Lung (tissue), 12 donors: Measurements from ENCODE around the gene IFT52. TPM values are rescaled to one million over a fixed set of nuclear protein-coding genes. Genes with fewer than 3 reads are reported as not detected.

Experiments
- ATAC-seq: fragments of 200-7000 bp; cut with Tn5 transposase; one replicate; pipeline ENCODE4 v1.9.1; 2020; ENCODE audit warnings: moderate number of reproducible peaks; ENCODE audit not compliant: insufficient read depth, low FRiP score
- DNase-seq, 3 donors: peaks; one replicate each; pipeline ENCODE4 v3.0.0-alpha.2; 2013 to 2017
- H3K27ac ChIP-seq, 2 donors: one replicate each; pipeline ENCODE4 v1.5.1; 2013; ENCODE audit warnings: mild to moderate bottlenecking in 2 of 2, moderate library complexity in 2 of 2, control low read depth in 1 of 2, inconsistent platforms in 1 of 2, low read depth in 1 of 2, low read length in 1 of 2
- H3K27me3 ChIP-seq, 3 donors: one replicate each; pipeline ENCODE4 v1.5.1; 2013; ENCODE audit warnings: low read length in 2 of 3; ENCODE audit not compliant: control insufficient read depth in 3 of 3, insufficient read depth in 3 of 3
- H3K36me3 ChIP-seq, 4 donors: one replicate each; pipeline ENCODE4 v1.5.1; 2013; ENCODE audit warnings: low read length in 4 of 4, mild to moderate bottlenecking in 1 of 4, moderate library complexity in 1 of 4; ENCODE audit not compliant: control insufficient read depth in 4 of 4, insufficient read depth in 4 of 4
- H3K4me1 ChIP-seq, 5 donors: one replicate each; pipeline ENCODE4 v1.5.1; 2013; ENCODE audit warnings: low read length in 5 of 5, mild to moderate bottlenecking in 2 of 5, moderate library complexity in 1 of 5; ENCODE audit not compliant: control insufficient read depth in 5 of 5, insufficient read depth in 5 of 5
- H3K4me3 ChIP-seq: one replicate; pipeline ENCODE4 v1.5.1; 2013; ENCODE audit warnings: mild to moderate bottlenecking, control low read depth, moderate library complexity
- H3K9ac ChIP-seq, 2 donors: one replicate each; pipeline ENCODE4 v1.5.1; 2013; ENCODE audit warnings: low read length in 2 of 2, control low read depth in 1 of 2; ENCODE audit not compliant: insufficient read depth in 1 of 2
- H3K9me3 ChIP-seq, 4 donors: one replicate each; pipeline ENCODE4 v1.5.1; 2013; ENCODE audit warnings: low read length in 3 of 4, mild to moderate bottlenecking in 1 of 4, moderate library complexity in 1 of 4; ENCODE audit not compliant: control insufficient read depth in 4 of 4, insufficient read depth in 3 of 4
- CTCF ChIP-seq: IDR thresholded peaks from 2 replicates; pipeline ENCODE4 v1.5.1; 2012; ENCODE audit warnings: mild to moderate bottlenecking; ENCODE audit errors: control extremely low read depth, extremely low read depth
- WGBS, 2 donors: extraction: QIAGEN DNeasy Blood & Tissue Kit; methylation state at CpG; one replicate each; pipeline ENCODE4 v1.1.7; 2013; 5-methylcytosine and 5-hydroxymethylcytosine counted together
- polyA plus RNA-seq, 2 donors: library from polyadenylated mRNA; stranded (reverse); fragments of 200-250 nt; gene quantifications; one replicate each; pipeline ENCODE4 v1.2.1, GENCODE V29; 2013
- total RNA-seq, 2 donors: library from RNA; depleted of rRNA in 1 of 2; stranded (reverse); fragments of >200 nt in 1 of 2; gene quantifications; one replicate each; pipeline ENCODE4 v1.2.1, GENCODE V29; 2014 to 2021
- donor health status: control.
- donor health status: control.
- donor health status: Bipolar disorder and iron deficiency.
- donor health status: healthy.
- donor health status: DM: yes; HTN: yes; CAD: no.

IFT52 gene
- total and polyA plus RNA-seq, 4 donors = 16.0 to 49.0 (median 22.5) TPM

GRCh38 chr20:43550456-43550855, 40.3 kb upstream of the IFT52 start:
- H3K27me3 ChIP-seq = no peaks in the 10 kb centered on the region
- no peak overlapping the region for H3K4me3 ChIP-seq
- DNase-seq (peak in 1 of 3 donors; percentile 22), ATAC-seq (no peak)
- no peak overlapping the region for H3K9ac ChIP-seq
- peaks cover 0 to 4% (median 2%) of the 10 kb centered on the region in 4 donors for H3K9me3 ChIP-seq
- peaks cover 0 to 3% (median 0%) of the 10 kb centered on the region in 4 donors for H3K36me3 ChIP-seq
- H3K27ac ChIP-seq = no peak overlapping the region
- H3K4me1 ChIP-seq = peaks cover 0 to 15% (median 4%) of the 10 kb centered on the region in 5 donors
- no peak for TF ChIP-seq CTCF
- 90 to 92% methylated on average over 2 of the region's 2 CpGs for WGBS, 2 donors

- Histone ChIP-seq H3K27me3 (no peaks in the 10 kb centered on the region), H3K36me3 (no peaks in the 10 kb centered on the region), H3K27ac (no peak overlapping the region), H3K4me3 (no peak overlapping the region), H3K9me3 (no peaks in the 10 kb centered on the region), H3K4me1 (peaks cover 0 to 18% (median 7%) of the 10 kb centered on the region in 5 donors), H3K9ac (no peak overlapping the region)
- no peak for ATAC-seq
- TF ChIP-seq CTCF = no peak
- peak in 1 of 3 donors; percentile 11 for DNase-seq
- WGBS, 2 donors = 40 to 61% methylated on average over 3 of the region's 3 CpGs
These were observed 36.4 kb upstream of the IFT52 start for GRCh38 chr20:43554369-43554768.

- ATAC-seq (no peak), DNase-seq (peak; percentile 41 to 78 (median 70))
- Histone ChIP-seq H3K9me3 (no peaks in the 10 kb centered on the region), H3K9ac (no peak within 1 kb of the TSS), H3K4me1 (peaks cover 0 to 4% (median 3%) of the 10 kb centered on the region in 5 donors), H3K4me3 (no peak within 1 kb of the TSS), H3K27ac (no peak within 1 kb of the TSS), H3K27me3 (no peaks in the 10 kb centered on the region), H3K36me3 (no peaks in the 10 kb centered on the region)
- no peak for TF ChIP-seq CTCF
- 69 to 70% methylated on average over 12 of the region's 12 CpGs for WGBS, 2 donors
These were observed 32.2 kb upstream of the IFT52 start, which contains the start of gene SGK2 for GRCh38 chr20:43558412-43559146. Gene SGK2 (plus strand): TSS chr20:43559027. CDS start chr20:43566496, 7,469 bp downstream.
